Astrocyte (in vitro differentiated cells and primary cell): ENCODE measurements around the gene STMND1.

Source experiments
- CTCF ChIP-seq: IDR thresholded peaks from 2 replicates; pipeline ENCODE4 v1.5.1; 2011; ENCODE audit warnings: low read depth, mild to moderate bottlenecking, inconsistent platforms, low read length, moderate library complexity; ENCODE audit not compliant: insufficient read depth
- EZH2 ChIP-seq: IDR thresholded peaks from 2 replicates; pipeline ENCODE4 v1.6.1; 2012; ENCODE audit warnings: mild to moderate bottlenecking, low read length, inconsistent platforms; ENCODE audit not compliant: insufficient read depth

- TF ChIP-seq CTCF = no peak
- no peak for TF ChIP-seq EZH2
Measured at GRCh38 chr6:17179530-17180073, 77.8 kb downstream of the STMND1 start.
